HepG2 (cell line): ENCODE results near the gene PRSS22. TPM values are rescaled to one million over a fixed set of nuclear protein-coding genes. Genes with fewer than 3 reads are reported as not detected.
A peak's percentile ranks its signal among the peaks of the same experiment; 100 is the strongest.

Experiments
- HNRNPUL1 ChIP-seq: fragments of 200-400 bp; formaldehyde crosslinking; IDR thresholded peaks from 2 replicates; pipeline ENCODE4 v1.6.1; 2017; ENCODE audit warnings: low read depth, mild to moderate bottlenecking, low read length, moderate library complexity
- JDP2 ChIP-seq: sonication (generic); formaldehyde crosslinking; IDR thresholded peaks from 2 replicates; pipeline ENCODE4 v1.8.1; 2022; ENCODE audit warnings: missing genetic modification reagents, borderline replicate concordance
- MTA3 ChIP-seq: sonication (generic); formaldehyde crosslinking; IDR thresholded peaks from 2 replicates; pipeline ENCODE4 v1.4.0; 2020; ENCODE audit warnings: missing genetic modification reagents
- NR2F2 ChIP-seq: IDR thresholded peaks from 2 replicates; pipeline ENCODE4 v1.6.1; 2012; ENCODE audit warnings: low read depth, inconsistent platforms, borderline replicate concordance
- ZBTB3 ChIP-seq: sonication (generic); formaldehyde crosslinking; IDR thresholded peaks from 2 replicates; pipeline ENCODE4 v1.4.0; 2020; ENCODE audit warnings: low read depth, mild to moderate bottlenecking, moderate library complexity, missing genetic modification reagents, borderline replicate concordance
- ZBTB7B ChIP-seq: sonication (generic); formaldehyde crosslinking; IDR thresholded peaks from 2 replicates; pipeline ENCODE4 v1.4.0; 2020; ENCODE audit warnings: missing genetic modification reagents
- ZNF12 ChIP-seq: sonication (generic); formaldehyde crosslinking; IDR thresholded peaks from 2 replicates; pipeline ENCODE4 v1.5.0; 2020; ENCODE audit warnings: missing genetic modification reagents
- ZNF17 ChIP-seq: sonication (generic); formaldehyde crosslinking; IDR thresholded peaks from 2 replicates; pipeline ENCODE4 v1.5.0; 2020; ENCODE audit warnings: mild to moderate bottlenecking, missing genetic modification reagents
- ZNF207 ChIP-seq: fragments of 450-650 bp; IDR thresholded peaks from 2 replicates; pipeline ENCODE4 v1.6.1; 2016; ENCODE audit warnings: antibody characterized with exemption, borderline replicate concordance
- ZNF235 ChIP-seq: sonication (generic); formaldehyde crosslinking; IDR thresholded peaks from 2 replicates; pipeline ENCODE4 v1.8.1; 2023; ENCODE audit warnings: mild to moderate bottlenecking, missing genetic modification reagents, borderline replicate concordance
- ZNF674 ChIP-seq: sonication (generic); formaldehyde crosslinking; IDR thresholded peaks from 2 replicates; pipeline ENCODE4 v1.5.0; 2020; ENCODE audit warnings: low read depth, mild to moderate bottlenecking, missing genetic modification reagents
- ZSCAN9 ChIP-seq: IDR thresholded peaks from 2 replicates; pipeline ENCODE4 v1.6.1; 2016; ENCODE audit warnings: borderline replicate concordance
- polyA plus RNA-seq, 8 experiments: library from polyadenylated mRNA; depleted of rRNA in 3 of 8; stranded (reverse) in 7 of 8; unstranded in 1 of 8; fragments of >200 nt; fragmentation: Illumina TruSeq in 4 of 8; extraction: Trizol in 4 of 8; gene quantifications; 2 replicates each; pipeline versions ENCODE4 v1.2.1 to v1.2.3, GENCODE V29; 2011 to 2016; ENCODE audit warnings: low read depth in 4 of 8, missing spikeins in 1 of 8, mixed read lengths in 1 of 8; ENCODE audit not compliant: insufficient read depth in 1 of 8
- total RNA-seq, 5 experiments: library from RNA; depleted of rRNA; stranded (reverse); fragments of >200 nt; fragmentation: Illumina TruSeq; extraction: Trizol; gene quantifications; 2 replicates each; pipeline ENCODE4 v1.2.3, GENCODE V29; 2016; ENCODE audit warnings: low read depth in 1 of 5
- TF ChIP-seq, protein P1 (sequence below): sonication (generic); formaldehyde crosslinking; conservative IDR thresholded peaks from 2 replicates; pipeline ENCODE4 v1.4.0; 2020; ENCODE audit warnings: mild to moderate bottlenecking, missing genetic modification reagents, moderate library complexity
- TF ChIP-seq, protein P2 (sequence below): fragments of 450-650 bp; IDR thresholded peaks from 2 replicates; pipeline ENCODE4 v1.6.1; 2016
- TF ChIP-seq, protein P3 (sequence below): sonication (generic); formaldehyde crosslinking; IDR thresholded peaks from 2 replicates; pipeline ENCODE4 v1.5.1; 2020; ENCODE audit warnings: mild to moderate bottlenecking, missing genetic modification reagents, moderate library complexity
- TF ChIP-seq, protein P4 (sequence below): sonication (generic); formaldehyde crosslinking; IDR thresholded peaks from 2 replicates; pipeline ENCODE4 v1.5.1; 2020; ENCODE audit warnings: mild to moderate bottlenecking, missing genetic modification reagents

Gene PRSS22
- total and polyA plus RNA-seq, 2 of the 13 experiments (the other 11 are each of a cell fraction or from before 2014, with no cell fraction given), result 0.24 to 0.32 TPM

DNA sequence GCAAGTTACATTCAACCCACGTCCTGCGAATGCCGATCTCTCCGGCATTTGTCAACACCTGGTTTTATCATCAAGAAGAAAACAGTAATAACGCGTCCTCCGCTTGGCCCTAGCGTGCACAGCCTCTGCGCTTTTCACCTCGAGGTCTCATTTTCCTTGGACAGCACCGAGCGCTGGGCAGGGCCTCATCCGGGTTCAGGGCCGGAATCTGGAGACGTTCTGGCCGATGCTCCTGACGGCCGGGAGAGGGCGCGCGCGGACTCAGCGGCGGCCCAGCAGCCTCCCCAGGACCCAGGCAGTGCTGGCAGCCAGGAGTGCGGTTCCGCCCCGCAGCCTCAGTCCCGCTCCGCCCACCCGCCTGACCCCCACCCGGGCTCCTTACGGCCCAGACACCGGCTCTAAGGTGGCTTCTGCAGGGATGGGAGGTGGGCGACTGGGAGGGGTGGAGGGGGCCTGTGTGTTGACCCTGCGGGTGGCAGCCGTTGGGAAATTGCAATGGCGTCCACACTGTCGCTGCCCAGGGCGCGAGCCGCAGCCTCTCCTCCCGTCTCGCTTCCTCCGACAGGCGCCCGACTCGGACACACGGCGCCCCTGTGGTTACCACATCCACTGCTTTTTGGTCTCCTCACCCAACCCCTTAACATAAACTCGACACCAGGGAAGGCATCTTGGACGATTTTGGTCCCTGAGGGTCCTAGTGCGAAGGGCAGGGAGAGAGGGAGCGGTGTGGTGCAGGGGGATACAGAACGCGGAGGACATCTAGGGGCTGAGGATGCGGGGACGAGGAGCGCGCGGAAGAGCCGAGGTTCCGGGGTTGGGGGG is 46.3 kb upstream of the PRSS22 start (continued):
- TF ChIP-seq, protein P1, sequence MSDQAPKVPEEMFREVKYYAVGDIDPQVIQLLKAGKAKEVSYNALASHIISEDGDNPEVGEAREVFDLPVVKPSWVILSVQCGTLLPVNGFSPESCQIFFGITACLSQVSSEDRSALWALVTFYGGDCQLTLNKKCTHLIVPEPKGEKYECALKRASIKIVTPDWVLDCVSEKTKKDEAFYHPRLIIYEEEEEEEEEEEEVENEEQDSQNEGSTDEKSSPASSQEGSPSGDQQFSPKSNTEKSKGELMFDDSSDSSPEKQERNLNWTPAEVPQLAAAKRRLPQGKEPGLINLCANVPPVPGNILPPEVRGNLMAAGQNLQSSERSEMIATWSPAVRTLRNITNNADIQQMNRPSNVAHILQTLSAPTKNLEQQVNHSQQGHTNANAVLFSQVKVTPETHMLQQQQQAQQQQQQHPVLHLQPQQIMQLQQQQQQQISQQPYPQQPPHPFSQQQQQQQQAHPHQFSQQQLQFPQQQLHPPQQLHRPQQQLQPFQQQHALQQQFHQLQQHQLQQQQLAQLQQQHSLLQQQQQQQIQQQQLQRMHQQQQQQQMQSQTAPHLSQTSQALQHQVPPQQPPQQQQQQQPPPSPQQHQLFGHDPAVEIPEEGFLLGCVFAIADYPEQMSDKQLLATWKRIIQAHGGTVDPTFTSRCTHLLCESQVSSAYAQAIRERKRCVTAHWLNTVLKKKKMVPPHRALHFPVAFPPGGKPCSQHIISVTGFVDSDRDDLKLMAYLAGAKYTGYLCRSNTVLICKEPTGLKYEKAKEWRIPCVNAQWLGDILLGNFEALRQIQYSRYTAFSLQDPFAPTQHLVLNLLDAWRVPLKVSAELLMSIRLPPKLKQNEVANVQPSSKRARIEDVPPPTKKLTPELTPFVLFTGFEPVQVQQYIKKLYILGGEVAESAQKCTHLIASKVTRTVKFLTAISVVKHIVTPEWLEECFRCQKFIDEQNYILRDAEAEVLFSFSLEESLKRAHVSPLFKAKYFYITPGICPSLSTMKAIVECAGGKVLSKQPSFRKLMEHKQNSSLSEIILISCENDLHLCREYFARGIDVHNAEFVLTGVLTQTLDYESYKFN (CRISPR knock-in tag), result peak; percentile 38; the same call in 1 of the 2 replicates
- TF ChIP-seq ZNF235 (CRISPR knock-in tag) (no peak), ZNF17 (CRISPR knock-in tag) (no peak), ZNF12 (0 out of 2 replicates have a peak, but pooled peaks have one; percentile 57), NR2F2 (no peak), ZNF674 (CRISPR knock-in tag) (peak; percentile 36; the same call in 1 of the 2 replicates), JDP2 (CRISPR knock-in tag) (no peak), ZSCAN9 (peak; percentile 34; the same call in 1 of the 2 replicates), ZBTB3 (CRISPR knock-in tag) (no peak), ZNF207 (no peak), MTA3 (CRISPR knock-in tag) (no peak), ZBTB7B (CRISPR knock-in tag) (peak; percentile 64), HNRNPUL1 (no peak)
- TF ChIP-seq, protein P2, sequence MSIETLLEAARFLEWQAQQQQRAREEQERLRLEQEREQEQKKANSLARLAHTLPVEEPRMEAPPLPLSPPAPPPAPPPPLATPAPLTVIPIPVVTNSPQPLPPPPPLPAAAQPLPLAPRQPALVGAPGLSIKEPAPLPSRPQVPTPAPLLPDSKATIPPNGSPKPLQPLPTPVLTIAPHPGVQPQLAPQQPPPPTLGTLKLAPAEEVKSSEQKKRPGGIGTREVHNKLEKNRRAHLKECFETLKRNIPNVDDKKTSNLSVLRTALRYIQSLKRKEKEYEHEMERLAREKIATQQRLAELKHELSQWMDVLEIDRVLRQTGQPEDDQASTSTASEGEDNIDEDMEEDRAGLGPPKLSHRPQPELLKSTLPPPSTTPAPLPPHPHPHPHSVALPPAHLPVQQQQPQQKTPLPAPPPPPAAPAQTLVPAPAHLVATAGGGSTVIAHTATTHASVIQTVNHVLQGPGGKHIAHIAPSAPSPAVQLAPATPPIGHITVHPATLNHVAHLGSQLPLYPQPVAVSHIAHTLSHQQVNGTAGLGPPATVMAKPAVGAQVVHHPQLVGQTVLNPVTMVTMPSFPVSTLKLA, result no peak
- TF ChIP-seq, protein P3, sequence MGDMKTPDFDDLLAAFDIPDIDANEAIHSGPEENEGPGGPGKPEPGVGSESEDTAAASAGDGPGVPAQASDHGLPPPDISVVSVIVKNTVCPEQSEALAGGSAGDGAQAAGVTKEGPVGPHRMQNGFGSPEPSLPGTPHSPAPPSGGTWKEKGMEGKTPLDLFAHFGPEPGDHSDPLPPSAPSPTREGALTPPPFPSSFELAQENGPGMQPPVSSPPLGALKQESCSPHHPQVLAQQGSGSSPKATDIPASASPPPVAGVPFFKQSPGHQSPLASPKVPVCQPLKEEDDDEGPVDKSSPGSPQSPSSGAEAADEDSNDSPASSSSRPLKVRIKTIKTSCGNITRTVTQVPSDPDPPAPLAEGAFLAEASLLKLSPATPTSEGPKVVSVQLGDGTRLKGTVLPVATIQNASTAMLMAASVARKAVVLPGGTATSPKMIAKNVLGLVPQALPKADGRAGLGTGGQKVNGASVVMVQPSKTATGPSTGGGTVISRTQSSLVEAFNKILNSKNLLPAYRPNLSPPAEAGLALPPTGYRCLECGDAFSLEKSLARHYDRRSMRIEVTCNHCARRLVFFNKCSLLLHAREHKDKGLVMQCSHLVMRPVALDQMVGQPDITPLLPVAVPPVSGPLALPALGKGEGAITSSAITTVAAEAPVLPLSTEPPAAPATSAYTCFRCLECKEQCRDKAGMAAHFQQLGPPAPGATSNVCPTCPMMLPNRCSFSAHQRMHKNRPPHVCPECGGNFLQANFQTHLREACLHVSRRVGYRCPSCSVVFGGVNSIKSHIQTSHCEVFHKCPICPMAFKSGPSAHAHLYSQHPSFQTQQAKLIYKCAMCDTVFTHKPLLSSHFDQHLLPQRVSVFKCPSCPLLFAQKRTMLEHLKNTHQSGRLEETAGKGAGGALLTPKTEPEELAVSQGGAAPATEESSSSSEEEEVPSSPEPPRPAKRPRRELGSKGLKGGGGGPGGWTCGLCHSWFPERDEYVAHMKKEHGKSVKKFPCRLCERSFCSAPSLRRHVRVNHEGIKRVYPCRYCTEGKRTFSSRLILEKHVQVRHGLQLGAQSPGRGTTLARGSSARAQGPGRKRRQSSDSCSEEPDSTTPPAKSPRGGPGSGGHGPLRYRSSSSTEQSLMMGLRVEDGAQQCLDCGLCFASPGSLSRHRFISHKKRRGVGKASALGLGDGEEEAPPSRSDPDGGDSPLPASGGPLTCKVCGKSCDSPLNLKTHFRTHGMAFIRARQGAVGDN (CRISPR knock-in tag), result peak; percentile 84
- TF ChIP-seq, protein P4, sequence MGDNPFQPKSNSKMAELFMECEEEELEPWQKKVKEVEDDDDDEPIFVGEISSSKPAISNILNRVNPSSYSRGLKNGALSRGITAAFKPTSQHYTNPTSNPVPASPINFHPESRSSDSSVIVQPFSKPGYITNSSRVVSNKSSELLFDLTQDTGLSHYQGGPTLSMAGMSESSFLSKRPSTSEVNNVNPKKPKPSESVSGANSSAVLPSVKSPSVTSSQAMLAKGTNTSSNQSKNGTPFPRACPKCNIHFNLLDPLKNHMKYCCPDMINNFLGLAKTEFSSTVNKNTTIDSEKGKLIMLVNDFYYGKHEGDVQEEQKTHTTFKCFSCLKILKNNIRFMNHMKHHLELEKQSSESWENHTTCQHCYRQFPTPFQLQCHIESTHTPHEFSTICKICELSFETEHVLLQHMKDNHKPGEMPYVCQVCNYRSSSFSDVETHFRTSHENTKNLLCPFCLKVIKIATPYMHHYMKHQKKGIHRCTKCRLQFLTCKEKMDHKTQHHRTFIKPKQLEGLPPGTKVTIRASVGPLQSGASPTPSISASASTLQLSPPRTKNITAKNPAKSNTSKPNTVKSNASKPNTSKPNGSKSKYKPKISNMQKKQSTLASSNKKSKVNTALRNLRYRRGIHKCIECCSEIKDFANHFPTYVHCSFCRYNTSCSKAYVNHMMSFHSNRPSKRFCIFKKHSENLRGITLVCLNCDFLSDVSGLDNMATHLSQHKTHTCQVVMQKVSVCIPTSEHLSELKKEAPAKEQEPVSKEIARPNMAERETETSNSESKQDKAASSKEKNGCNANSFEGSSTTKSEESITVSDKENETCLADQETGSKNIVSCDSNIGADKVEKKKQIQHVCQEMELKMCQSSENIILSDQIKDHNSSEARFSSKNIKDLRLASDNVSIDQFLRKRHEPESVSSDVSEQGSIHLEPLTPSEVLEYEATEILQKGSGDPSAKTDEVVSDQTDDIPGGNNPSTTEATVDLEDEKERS (CRISPR knock-in tag), result no peak
